Esophagus muscularis mucosa (tissue), 4 donors: ENCODE measurements around the gene SLC2A3. TPM values are rescaled to one million over a fixed set of nuclear protein-coding genes. Genes with fewer than 3 reads are reported as not detected.
"Not testable (repeated sequence)": the region's sequence is repeated elsewhere in the genome, so short reads cannot be mapped to it uniquely, and the experiment has no call there.

Experiments used
- DNase-seq: peaks from one replicate; pipeline ENCODE4 v3.0.0-alpha.2; 2017; ENCODE audit errors: extremely low spot score
- H3K27ac ChIP-seq, 4 donors: fragments of 200-600 bp; sonication (generic); replicated peaks in 1 of 4; 1 replicate in 3 of 4; 2 replicates in 1 of 4; pipeline ENCODE4 v1.5.1; 2016 to 2019; ENCODE audit warnings: mild to moderate bottlenecking in 1 of 4
- H3K27me3 ChIP-seq, 4 donors: fragments of 200-600 bp; sonication (generic); one replicate each; pipeline versions ENCODE4 v1.5.1 to v1.6.0; 2016 to 2019
- H3K36me3 ChIP-seq, 4 donors: fragments of 200-600 bp; sonication (generic); one replicate each; pipeline ENCODE4 v1.5.1; 2016 to 2019
- H3K4me1 ChIP-seq, 4 donors: fragments of 200-600 bp; sonication (generic); one replicate each; pipeline ENCODE4 v1.5.1; 2016 to 2019
- H3K4me3 ChIP-seq, 4 donors: fragments of 200-600 bp; sonication (generic); 1 replicate in 2 of 4; 2 replicates in 2 of 4; pipeline ENCODE4 v1.5.1; 2016 to 2019; ENCODE audit warnings: mild to moderate bottlenecking in 4 of 4, moderate library complexity in 1 of 4
- H3K9me3 ChIP-seq, 4 donors: fragments of 200-600 bp; sonication (generic); 1 replicate in 3 of 4; 2 replicates in 1 of 4; pipeline ENCODE4 v1.5.1; 2016 to 2019
- CTCF ChIP-seq, 3 experiments: fragments of 200-600 bp in 2 of 3; fragments of 450-650 bp in 1 of 3; sonication (generic) in 2 of 3; IDR thresholded peaks; one replicate each; pipeline ENCODE4 v1.5.1; 2017 to 2019; ENCODE audit warnings: antibody characterized with exemption in 3 of 3, mild to moderate bottlenecking in 2 of 3, moderate library complexity in 1 of 3
- EP300 ChIP-seq: sonication (generic); formaldehyde crosslinking; IDR thresholded peaks from one replicate; pipeline ENCODE4 v1.6.1; 2017; ENCODE audit warnings: antibody characterized with exemption
- POLR2A ChIP-seq: fragments of 450-650 bp; IDR thresholded peaks from one replicate; pipeline ENCODE4 v1.6.1; 2017; ENCODE audit warnings: antibody characterized with exemption, moderate library complexity, mild to moderate bottlenecking, low read depth
- POLR2AphosphoS5 ChIP-seq, 2 donors: sonication (generic); formaldehyde crosslinking; IDR thresholded peaks; one replicate each; pipeline ENCODE4 v1.6.1; 2017; ENCODE audit warnings: antibody characterized with exemption in 2 of 2
- WGBS: methylation state at CpG from one replicate; pipeline ENCODE4 v1.1.5; 2018; 5-methylcytosine and 5-hydroxymethylcytosine counted together
- intact Hi-C: fragments of 100-400 bp; cut with DNase I; formaldehyde crosslinking; loops from one replicate; pipeline ENCODE4 v1.15.1; 2023
- total RNA-seq, 4 donors: library from RNA; depleted of rRNA; stranded (reverse); fragments of >200 nt; gene quantifications; one replicate each; pipeline versions ENCODE4 v1.1.0 to v1.2.1, GENCODE V29; 2016

Gene SLC2A3
- total RNA-seq, 4 donors from 2014 or later: 10.7 to 102 (median 13.5) TPM

- H3K27me3 ChIP-seq: no peaks in the 10 kb centered on the region
- 76% methylated on average over 14 of the region's 14 CpGs for WGBS
- no peak overlapping the region for H3K27ac ChIP-seq
- intact Hi-C loops: loop anchor here (5.0 kb wide), 1 partner anchor 34 kb away; no protein-coding TSS in a partner anchor
- peaks cover 15 to 24% (median 20%) of the 10 kb centered on the region in 4 donors for H3K4me1 ChIP-seq
- no peak for DNase-seq
- no peaks in the 10 kb centered on the region for H3K36me3 ChIP-seq
- H3K9me3 ChIP-seq: no peaks in the 10 kb centered on the region
- no peak overlapping the region for H3K4me3 ChIP-seq
- no peak for TF ChIP-seq POLR2A
- no peak for TF ChIP-seq EP300
- TF ChIP-seq POLR2AphosphoS5 (IDR thresholded peaks at IDR 0.05): no peak
- no peak for TF ChIP-seq CTCF (IDR thresholded peaks at IDR 0.05)
Measured at GRCh38 chr12:7966563-7966962, 30.6 kb upstream of the SLC2A3 start.

GRCh38 chr12:7964669-7965068, 28.7 kb upstream of the SLC2A3 start:
- intact Hi-C loops: loop anchor here (5.0 kb wide), 1 partner anchor 32 kb away; no protein-coding TSS in a partner anchor
- not testable (repeated sequence) for H3K36me3 ChIP-seq, H3K27me3 ChIP-seq, H3K9me3 ChIP-seq, H3K4me3 ChIP-seq, DNase-seq, H3K27ac ChIP-seq
- peaks cover 13 to 25% (median 19%) of the 10 kb centered on the region in 4 donors for H3K4me1 ChIP-seq
- WGBS: 97% methylated on average over 9 of the region's 9 CpGs

- Histone ChIP-seq H3K4me3 (peak overlapping the region in 2 of 4 donors; percentile 47 to 54), H3K36me3 (no peaks in the 10 kb centered on the region), H3K9me3 (no peaks in the 10 kb centered on the region), H3K4me1 (peaks cover 7 to 17% (median 14%) of the 10 kb centered on the region in 4 donors), H3K27ac (peak overlapping the region; percentile 70 to 75 (median 72)), H3K27me3 (no peaks in the 10 kb centered on the region)
- intact Hi-C loops: no loop called here
- WGBS: 75% methylated on average over 12 of the region's 12 CpGs
- DNase-seq: no peak
- TF ChIP-seq POLR2AphosphoS5 (IDR thresholded peaks at IDR 0.05) (no peak), CTCF (IDR thresholded peaks at IDR 0.05) (no peak), POLR2A (no peak), EP300 (no peak)
Measured at GRCh38 chr12:7961395-7962178, 25.6 kb upstream of the SLC2A3 start.

GRCh38 chr12:7959701-7960121, 23.7 kb upstream of the SLC2A3 start:
- Histone ChIP-seq H3K27ac (peak overlapping the region in 1 of 4 donors; percentile 71), H3K27me3 (no peaks in the 10 kb centered on the region), H3K4me1 (peaks cover 7 to 17% (median 14%) of the 10 kb centered on the region in 4 donors), H3K9me3 (no peaks in the 10 kb centered on the region), H3K36me3 (no peaks in the 10 kb centered on the region), H3K4me3 (peak overlapping the region in 1 of 4 donors; percentile 57)
- 66% methylated on average over 3 of the region's 3 CpGs for WGBS
- intact Hi-C loops: no loop called here
- TF ChIP-seq POLR2A: no peak
- no peak for TF ChIP-seq EP300
- TF ChIP-seq CTCF (IDR thresholded peaks at IDR 0.05): no peak
- no peak for TF ChIP-seq POLR2AphosphoS5 (IDR thresholded peaks at IDR 0.05)
- no peak for DNase-seq

GRCh38 chr12:7959278-7959677, 23.3 kb upstream of the SLC2A3 start:
- 91% methylated on average over 1 of the region's 1 CpG for WGBS
- no peaks in the 10 kb centered on the region for H3K27me3 ChIP-seq
- DNase-seq: no peak
- H3K9me3 ChIP-seq: no peaks in the 10 kb centered on the region
- intact Hi-C loops: no loop called here
- no peak overlapping the region for H3K27ac ChIP-seq
- peaks cover 7 to 19% (median 15%) of the 10 kb centered on the region in 4 donors for H3K4me1 ChIP-seq
- H3K36me3 ChIP-seq: no peaks in the 10 kb centered on the region
- no peak overlapping the region for H3K4me3 ChIP-seq
- TF ChIP-seq POLR2AphosphoS5 (IDR thresholded peaks at IDR 0.05) (no peak), CTCF (IDR thresholded peaks at IDR 0.05) (no peak), EP300 (no peak), POLR2A (no peak)

- DNase-seq: not testable (repeated sequence)
Measured at GRCh38 chr12:7954877-7955276, 18.9 kb upstream of the SLC2A3 start.

GRCh38 chr12:7954418-7954817, 18.4 kb upstream of the SLC2A3 start:
- H3K9me3 ChIP-seq, H3K4me3 ChIP-seq, H3K4me1 ChIP-seq, H3K27ac ChIP-seq, H3K27me3 ChIP-seq, DNase-seq, H3K36me3 ChIP-seq, intact Hi-C loops: not testable (repeated sequence)
- 30% methylated on average over 5 of the region's 10 CpGs for WGBS

More at GRCh38 chr12:7954877-7955276, 18.9 kb upstream of the SLC2A3 start:
- intact Hi-C loops, H3K27me3 ChIP-seq, H3K4me3 ChIP-seq, H3K27ac ChIP-seq, H3K4me1 ChIP-seq, H3K36me3 ChIP-seq, H3K9me3 ChIP-seq: not testable (repeated sequence)
- 94% methylated on average over 19 of the region's 19 CpGs for WGBS

- H3K9me3 ChIP-seq: not testable (repeated sequence)
- WGBS: 94% methylated on average over 2 of the region's 2 CpGs
Measured at GRCh38 chr12:7953912-7954311, 17.9 kb upstream of the SLC2A3 start.

More at GRCh38 chr12:7953912-7954311, 17.9 kb upstream of the SLC2A3 start:
- H3K36me3 ChIP-seq, H3K27me3 ChIP-seq, H3K4me1 ChIP-seq, H3K27ac ChIP-seq, H3K4me3 ChIP-seq, DNase-seq, intact Hi-C loops: not testable (repeated sequence)
